Left ventricle myocardium superior (tissue), 1 donor: ENCODE results near the gene CAPZB. TPM values are rescaled to one million over a fixed set of nuclear protein-coding genes. Genes with fewer than 3 reads are reported as not detected.

Source experiments
- ATAC-seq: fragments of 200-7000 bp; cut with Tn5 transposase; one replicate; pipeline ENCODE4 v1.9.1; 2020; ENCODE audit warnings: mild to moderate bottlenecking, moderate library complexity
- DNase-seq: peaks from one replicate; pipeline ENCODE4 v3.0.0-alpha.2; 2020
- intact Hi-C: fragments of 100-400 bp; cut with micrococcal nuclease; formaldehyde crosslinking; loops from one replicate; pipeline ENCODE4 v1.11.0; 2022
- total RNA-seq: library from RNA; stranded (reverse); fragmentation: NEBNext Ultra II Directional; extraction: Animal tissue kit (Norgen Biotek cat#: 25700); gene quantifications from one replicate; pipeline ENCODE4 v1.2.1, GENCODE V29; 2021
- donor health status: DM: no; HTN: yes; CAD: no; lungs with severe emphysema.

The CAPZB gene
- total RNA-seq, 1 donor from 2014 or later: 252 TPM

DNA sequence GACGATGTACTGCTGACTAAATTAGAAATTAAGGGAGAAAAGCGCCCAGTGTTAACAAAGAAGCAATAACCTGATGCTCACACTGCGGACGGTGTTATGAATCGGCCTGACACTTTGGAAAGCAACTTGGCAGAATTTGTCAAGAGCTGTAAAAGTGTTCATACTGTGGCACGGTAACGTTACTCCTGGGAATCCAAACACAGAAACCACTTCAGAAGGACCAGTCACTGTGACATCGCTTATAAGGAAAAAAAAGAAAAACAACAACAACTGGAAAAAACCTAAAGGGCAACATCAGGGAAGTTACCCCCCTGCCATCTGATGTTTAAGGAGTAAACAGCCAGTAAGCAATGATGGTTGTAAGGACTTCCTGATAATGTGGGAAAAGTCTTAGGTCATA, 27.7 kb downstream of the CAPZB start:
- intact Hi-C loops: no loop called here
- ATAC-seq: peak; percentile 10

GRCh38 chr1:19456968-19457441, 28.3 kb downstream of the CAPZB start:
- intact Hi-C loops: no loop called here
- DNase-seq (no peak), ATAC-seq (no peak)

More for the DNA sequence above, 27.7 kb downstream of the CAPZB start:
- DNase-seq: no peak

DNA sequence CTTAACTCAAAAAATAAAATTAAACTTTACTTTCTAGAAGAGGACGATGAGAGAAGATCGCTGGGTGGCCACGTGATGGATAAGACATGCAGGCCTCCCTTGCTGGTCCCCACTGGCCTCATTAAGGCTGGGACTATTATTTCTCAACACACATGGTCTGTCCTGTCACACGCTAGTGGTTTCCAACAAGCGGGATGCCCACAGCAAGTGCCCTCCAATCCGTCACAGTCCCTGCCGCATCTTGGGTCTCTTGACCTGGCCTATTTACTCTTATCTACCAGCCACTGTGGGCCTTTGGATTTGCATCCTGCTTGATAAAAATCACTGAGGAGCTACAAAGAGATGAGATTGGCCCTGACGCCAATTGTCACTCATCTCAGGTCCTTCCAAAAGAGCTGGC, 30.0 kb downstream of the CAPZB start:
- intact Hi-C loops: no loop called here
- ATAC-seq (no peak), DNase-seq (no peak)

DNA sequence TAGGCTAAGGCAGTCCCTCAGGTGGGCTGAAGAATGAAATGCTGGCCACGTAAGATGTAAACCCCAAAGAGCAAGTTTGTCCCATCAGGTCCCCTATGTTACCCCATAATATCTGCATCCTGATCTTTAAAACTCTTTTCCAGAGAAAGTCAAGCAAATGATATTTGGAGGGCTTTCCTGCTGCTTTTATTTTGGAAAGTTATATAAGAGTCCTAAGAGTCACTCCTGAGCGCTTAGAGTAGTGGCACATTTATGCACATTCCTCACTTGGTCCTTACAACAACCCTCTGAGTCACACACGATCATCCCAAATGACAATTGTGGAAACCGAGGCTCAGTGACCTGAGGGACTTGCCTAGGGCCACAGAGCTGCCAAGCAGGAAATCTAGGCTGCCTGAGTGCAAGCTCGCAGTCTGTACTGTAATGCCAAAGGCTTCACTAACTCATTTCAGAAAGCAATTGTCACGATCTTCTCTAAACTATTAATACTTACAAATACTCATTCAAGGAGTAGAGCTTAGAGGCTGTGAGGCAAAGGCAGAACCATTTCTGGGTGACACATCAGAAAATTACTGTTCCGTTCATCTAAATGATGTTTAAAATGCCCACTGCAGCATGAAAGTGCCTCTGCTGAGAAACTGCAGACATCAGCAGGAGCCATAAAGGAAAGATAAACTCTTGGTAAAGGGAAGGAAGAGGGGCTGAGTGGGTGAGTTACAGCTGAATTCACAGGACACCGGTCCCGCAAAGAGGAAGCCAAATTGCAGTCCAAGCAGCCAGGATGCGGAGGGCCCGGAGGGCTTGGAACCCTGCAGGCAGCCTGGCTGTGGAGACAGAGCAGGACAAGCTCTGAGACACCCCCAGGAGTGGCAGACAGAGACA, 30.8 kb downstream of the CAPZB start:
- ATAC-seq (peak; percentile 16), DNase-seq (peak; percentile 54)
- intact Hi-C loops: no loop called here

DNA sequence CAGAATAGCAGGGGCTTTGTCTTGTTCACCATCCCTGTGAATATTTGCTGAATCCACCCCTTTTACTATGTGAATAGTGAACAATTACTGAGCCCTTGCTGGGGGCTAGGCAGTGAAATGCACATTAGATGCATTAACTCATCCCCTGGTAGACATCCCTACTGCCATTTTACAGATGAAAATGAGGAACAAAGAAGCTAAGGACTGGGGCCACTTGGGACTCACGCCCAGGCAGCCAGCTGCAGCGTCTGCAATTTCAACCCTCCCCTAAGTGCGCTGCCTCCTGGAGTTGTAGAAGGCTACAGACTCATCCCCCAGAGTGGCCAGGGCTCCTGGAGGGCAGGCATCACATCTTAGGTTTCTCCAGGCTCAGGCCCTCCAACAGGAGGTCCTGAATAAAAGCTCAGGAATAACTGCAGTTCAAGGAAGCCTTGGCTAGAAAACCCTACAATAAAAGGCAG, 31.6 kb downstream of the CAPZB start:
- peak; percentile 22 for ATAC-seq
- intact Hi-C loops: no loop called here
- peak; percentile 62 for DNase-seq

DNA sequence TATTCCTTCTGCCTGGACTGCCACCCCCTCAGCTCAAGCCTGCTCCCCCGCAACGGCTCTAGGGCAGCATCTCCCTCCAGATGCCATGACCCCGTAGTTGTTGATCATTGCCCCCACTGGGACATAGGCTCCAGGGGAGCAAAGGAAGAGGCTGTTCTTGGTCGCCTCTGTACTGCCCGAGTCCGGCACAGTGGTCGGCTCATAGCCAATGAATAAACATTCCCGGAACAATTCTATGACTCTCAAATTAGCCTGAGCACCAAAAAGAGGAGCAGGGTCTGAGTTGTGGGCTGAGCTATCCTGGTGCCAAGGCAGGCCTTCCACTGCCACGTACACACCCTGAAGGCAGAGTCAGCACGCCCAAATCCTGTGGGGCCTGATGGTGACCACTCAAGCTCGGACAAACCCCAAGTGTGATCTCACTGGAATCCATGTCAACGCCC, 33.1 kb downstream of the CAPZB start:
- peak; percentile 78 for DNase-seq
- peak; percentile 44 for ATAC-seq
- intact Hi-C loops: no loop called here

GRCh38 chr1:19450811-19451515, 34.4 kb downstream of the CAPZB start:
- DNase-seq: no peak
- intact Hi-C loops: no loop called here
- peak; percentile 31 for ATAC-seq

DNA sequence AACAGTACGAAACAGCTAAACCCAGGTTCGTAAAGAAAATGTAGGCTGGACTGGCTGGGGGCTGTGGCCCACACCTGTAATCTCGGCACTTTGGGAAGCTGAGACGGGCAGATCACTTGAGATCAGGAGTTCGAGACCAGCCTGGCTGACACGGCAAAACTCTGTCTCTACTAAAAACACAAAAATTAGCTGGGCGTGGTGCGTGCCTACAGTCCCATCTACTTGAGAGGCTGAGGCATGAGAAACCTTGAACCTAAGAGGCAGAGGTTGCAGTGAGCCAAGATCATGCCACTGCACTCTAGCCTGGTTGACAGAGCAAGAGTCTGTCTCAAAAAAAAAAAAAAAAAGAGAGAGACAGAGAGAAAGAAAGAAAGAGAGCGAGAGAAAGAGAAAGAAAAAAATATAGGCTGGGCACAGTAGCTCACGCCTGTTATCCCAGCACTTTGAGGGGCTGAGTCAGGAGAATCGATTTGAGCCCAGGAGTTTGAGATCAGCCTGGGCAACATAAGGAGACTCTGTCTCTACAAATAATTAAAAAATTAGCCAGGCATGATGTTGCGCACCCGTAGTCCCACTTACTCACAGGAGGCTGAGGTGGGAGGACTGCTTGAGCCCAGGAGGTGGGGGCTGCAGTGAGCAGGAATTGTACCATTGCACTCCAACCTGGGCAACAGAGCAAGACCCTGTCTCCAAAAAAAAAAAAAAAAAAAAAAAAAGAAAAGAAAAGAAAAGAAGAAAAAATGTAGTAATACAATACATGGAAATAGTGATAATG, 35.7 kb downstream of the CAPZB start:
- DNase-seq (no peak), ATAC-seq (no peak)
- intact Hi-C loops: no loop called here

DNA sequence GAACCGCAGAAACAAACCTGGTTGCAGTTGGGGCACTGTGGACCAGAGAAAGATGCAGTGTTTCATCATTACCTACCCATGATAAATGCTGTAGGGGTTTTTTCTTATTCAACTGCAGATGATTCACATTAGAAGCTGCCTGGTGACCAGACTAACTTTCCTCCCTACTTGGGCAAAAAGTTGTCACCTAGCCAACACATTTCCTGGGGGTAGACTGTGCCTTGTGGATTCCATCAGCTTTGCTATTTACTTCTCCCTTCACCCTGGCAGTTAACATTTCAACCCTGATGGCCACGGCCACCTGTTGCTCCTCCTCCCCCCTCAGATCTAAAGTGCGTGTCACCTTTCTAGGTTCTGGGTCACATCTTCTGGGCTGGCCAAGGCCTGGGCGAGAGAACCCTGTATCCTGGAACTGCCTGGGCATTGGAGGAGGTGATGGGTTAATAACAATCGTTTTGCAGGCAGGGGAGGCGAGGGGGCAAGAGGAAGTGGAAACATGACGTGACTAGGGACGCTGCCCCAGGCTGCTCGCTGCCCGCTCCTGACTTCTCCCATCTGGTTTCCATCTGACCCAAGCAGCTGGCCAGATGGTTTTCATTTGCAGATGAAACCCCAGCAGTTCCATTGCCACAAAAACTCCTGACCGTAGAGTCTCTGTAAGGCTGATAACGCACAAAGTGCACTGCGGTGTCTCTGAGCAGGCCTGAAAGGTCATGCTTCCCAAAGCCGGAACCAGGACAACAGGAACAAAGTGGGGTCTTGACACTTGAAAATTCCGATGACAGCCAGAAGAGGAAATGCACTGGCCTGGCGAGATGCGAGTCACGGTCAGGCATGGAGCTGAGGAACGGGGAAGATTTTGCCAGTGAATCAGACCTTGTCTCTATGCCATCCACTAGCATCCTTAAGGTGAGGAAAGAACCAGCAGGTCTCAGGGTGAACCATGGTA, 36.6 kb downstream of the CAPZB start:
- intact Hi-C loops: no loop called here
- peak; percentile 57 for ATAC-seq
- DNase-seq: peak; percentile 75

- intact Hi-C loops: no loop called here
- ATAC-seq: no peak
- DNase-seq: no peak
These were observed 37.8 kb downstream of the CAPZB start for GRCh38 chr1:19447550-19447949.

GRCh38 chr1:19445417-19446342, 39.7 kb downstream of the CAPZB start:
- peak; percentile 74 for DNase-seq
- ATAC-seq: peak; percentile 38
- intact Hi-C loops: no loop called here

DNA sequence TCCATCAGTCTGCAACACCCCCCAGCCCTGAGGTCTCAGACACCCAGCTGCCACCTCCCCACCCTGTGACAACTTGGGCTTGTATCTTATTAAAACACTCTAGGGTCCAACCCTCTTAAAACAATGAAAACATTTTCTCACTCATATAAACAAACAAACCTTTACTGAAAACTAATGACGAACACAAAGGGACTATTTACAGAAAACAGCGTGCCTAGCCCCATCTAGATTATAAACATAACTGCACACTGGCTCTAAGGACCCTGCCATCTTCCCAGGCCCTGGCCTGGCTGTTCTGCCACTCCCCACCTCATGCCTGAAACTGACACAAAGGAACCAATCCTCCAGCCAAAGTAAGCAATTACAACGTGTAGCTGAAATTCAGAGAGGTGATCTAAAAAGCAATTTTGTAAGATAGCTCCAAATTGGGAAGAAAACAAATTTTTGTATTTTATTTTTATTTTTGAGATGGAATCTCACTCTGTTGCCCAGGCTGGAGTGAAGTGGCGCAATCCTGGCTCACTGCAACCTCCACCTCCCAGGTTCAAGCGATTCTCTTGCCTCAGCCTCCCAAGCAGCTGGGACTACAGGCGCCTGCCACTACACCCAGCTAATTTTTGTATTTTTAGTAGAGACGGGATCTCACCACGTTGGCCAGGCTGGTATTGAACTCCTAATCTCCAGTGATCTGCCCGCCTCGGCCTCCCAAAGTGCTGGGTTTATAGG, 40.9 kb downstream of the CAPZB start:
- ATAC-seq (no peak), DNase-seq (no peak)
- intact Hi-C loops: no loop called here

DNA sequence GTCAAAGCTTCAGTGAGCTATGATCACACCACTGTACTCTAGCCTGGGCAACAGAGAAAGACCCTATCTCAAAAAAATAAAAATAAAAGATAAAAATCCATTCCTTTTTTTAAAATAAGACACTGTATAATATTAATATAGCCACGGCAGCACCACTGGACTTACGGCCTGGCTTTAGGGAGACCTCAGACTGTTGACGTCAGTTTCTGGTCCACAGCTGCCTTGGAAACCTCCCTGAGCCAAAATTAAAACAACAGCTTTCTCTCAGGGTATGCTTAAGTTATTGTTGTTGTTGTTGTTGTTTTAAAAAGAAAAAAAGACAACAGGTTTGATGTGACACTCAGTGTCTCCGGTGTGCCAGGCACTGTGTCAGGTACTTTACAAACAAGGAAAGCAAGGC, 42.0 kb downstream of the CAPZB start:
- intact Hi-C loops: no loop called here
- DNase-seq (no peak), ATAC-seq (peak; percentile 27)

DNA sequence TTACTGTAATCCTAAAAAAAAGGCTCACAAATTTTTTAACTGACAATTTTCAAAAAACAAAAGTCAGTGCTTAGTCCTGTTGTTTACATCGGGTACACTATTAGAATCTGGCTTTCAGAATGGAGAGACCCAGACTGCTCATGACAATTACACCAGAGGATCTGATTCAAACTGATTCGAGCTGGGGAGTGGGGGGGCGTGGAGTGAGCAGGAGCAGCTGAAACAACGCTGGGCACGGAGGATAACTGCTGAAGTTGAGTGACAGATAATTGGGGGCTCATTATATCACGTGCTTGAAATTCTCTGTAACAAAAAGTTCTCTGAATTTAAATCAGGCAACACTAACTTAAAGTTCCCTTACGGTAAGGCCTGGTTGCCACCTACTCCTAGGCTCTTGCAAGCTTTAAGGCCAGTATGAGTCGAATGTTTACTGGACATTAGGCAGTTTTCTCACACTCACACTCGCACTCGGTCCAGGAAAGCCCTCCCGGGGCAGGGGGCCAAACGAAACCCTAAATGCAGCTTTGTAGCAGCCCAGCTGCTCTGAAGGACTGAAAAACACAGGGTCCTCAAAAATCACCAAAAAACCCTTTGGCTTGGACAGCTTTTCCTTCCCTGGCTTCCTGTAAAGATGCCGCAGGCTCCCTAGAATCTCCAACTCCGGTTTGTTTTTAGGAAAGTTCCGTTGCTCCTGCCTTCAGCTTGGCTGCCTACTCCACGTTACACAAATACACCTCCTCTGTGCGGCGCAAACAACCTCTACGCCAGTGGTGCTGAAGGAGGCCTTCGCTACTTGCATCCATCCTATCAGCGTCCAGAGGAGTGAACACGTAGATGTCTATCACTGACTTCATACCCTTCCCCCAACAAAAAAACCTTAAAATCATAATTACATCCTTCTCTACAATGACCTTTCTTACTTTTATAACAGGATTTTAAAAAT, 42.9 kb downstream of the CAPZB start:
- intact Hi-C loops: no loop called here
- ATAC-seq (no peak), DNase-seq (no peak)

- DNase-seq (no peak), ATAC-seq (no peak)
- intact Hi-C loops: no loop called here
These were observed 44.1 kb downstream of the CAPZB start for GRCh38 chr1:19441048-19441780.
